Renal cortical epithelial cell (primary cell): ENCODE data around the gene UNG. TPM values are rescaled to one million over a fixed set of nuclear protein-coding genes. Genes with fewer than 3 reads are reported as not detected.

Source experiments
- DNase-seq: peaks from one replicate; pipeline ENCODE4 v3.0.0-alpha.2; 2011; ENCODE audit warnings: low read depth
- total RNA-seq: library from RNA; depleted of rRNA; stranded (reverse); fragments of >200 nt; gene quantifications from 2 replicates; pipeline ENCODE4 v1.2.3, GENCODE V29; 2014

The UNG gene
- total RNA-seq, 1 donor from 2014 or later = 21.5 TPM

GRCh38 chr12:109156036-109156435 lies 58.6 kb downstream of the UNG start:
- no peak for DNase-seq

- no peak for DNase-seq
Measured at GRCh38 chr12:109156586-109156985, 59.2 kb downstream of the UNG start.

GRCh38 chr12:109157986-109158385 lies 60.6 kb downstream of the UNG start:
- no peak for DNase-seq

- DNase-seq = no peak
Measured at GRCh38 chr12:109160433-109160832, 63.0 kb downstream of the UNG start.

Other genes starting within 250 kb of the UNG start
- gene SSH1, start 240.0 kb upstream of the UNG start, total RNA-seq = 7.8 and 17.0 TPM in 2 replicates
- not detected in 2 replicates for gene DAO, start 217.5 kb upstream of the UNG start, total RNA-seq
- gene SVOP, start 76.5 kb upstream of the UNG start, total RNA-seq = not detected in 2 replicates
- 6.9 and 10.9 TPM in 2 replicates for gene USP30, start 45.0 kb upstream of the UNG start, total RNA-seq
- gene ALKBH2, start 4.1 kb upstream of the UNG start, total RNA-seq = 13.9 and 19.6 TPM in 2 replicates
- 1.9 and 8.9 TPM in 2 replicates for gene ACACB, start 19.0 kb downstream of the UNG start, total RNA-seq
- not detected in 2 replicates for gene FOXN4, start 211.7 kb downstream of the UNG start, total RNA-seq